HG03442 (cell line): ENCODE results near the gene TGM1.

Experiments used
- ATAC-seq: cut with Tn5 transposase; IDR thresholded peaks from one replicate; pipeline ENCODE4 v1.9.1; 2021; ENCODE audit warnings: mild to moderate bottlenecking, moderate library complexity; ENCODE audit not compliant: unreplicated experiment

Gene TGM1

GRCh38 chr14:24262821-24263733, at the start of gene TGM1:
TGM1 (minus strand) TSS chr14:24263177; CDS start chr14:24262352, 825 bp downstream.
- no peak for ATAC-seq

- ATAC-seq: no peak
Observed at GRCh38 chr14:24311837-24312615, 49.0 kb upstream of the TGM1 start.

- peak; percentile 67 for ATAC-seq
Observed at GRCh38 chr14:24310646-24311604, 47.9 kb upstream of the TGM1 start, which contains the start of gene LTB4R. LTB4R (plus strand) TSS chr14:24311502; CDS start chr14:24315652, 4,150 bp downstream.

GRCh38 chr14:24310265-24310645, 47.3 kb upstream of the TGM1 start:
- no peak for ATAC-seq

- no peak for ATAC-seq
Observed at GRCh38 chr14:24309538-24310264, 46.7 kb upstream of the TGM1 start, which contains the start of gene LTB4R2. LTB4R2 (plus strand) TSS chr14:24310140; CDS start chr14:24310665, 525 bp downstream.

- no peak for ATAC-seq
Observed at GRCh38 chr14:24308342-24309124, 45.6 kb upstream of the TGM1 start.

- ATAC-seq: no peak
Observed at GRCh38 chr14:24307575-24308341, 44.8 kb upstream of the TGM1 start, which contains the start of gene CIDEB. CIDEB (minus strand) TSS chr14:24307977; CDS start chr14:24307858, 119 bp downstream.

- no peak for ATAC-seq
Observed at GRCh38 chr14:24307156-24307574, 44.2 kb upstream of the TGM1 start.

- ATAC-seq: no peak
Observed at GRCh38 chr14:24304019-24304387, 41.0 kb upstream of the TGM1 start.

- ATAC-seq: no peak
Observed at GRCh38 chr14:24300326-24300980, 37.5 kb upstream of the TGM1 start.

GRCh38 chr14:24299255-24300191, 36.5 kb upstream of the TGM1 start, which contains the start of the genes DHRS1 and NOP9:
DHRS1 (minus strand) TSS chr14:24299780; CDS start chr14:24299106, 674 bp downstream.
NOP9 (plus strand) TSS chr14:24299850; CDS start chr14:24299955, 105 bp downstream.
- peak; percentile 69 for ATAC-seq

GRCh38 chr14:24298892-24299254, 35.9 kb upstream of the TGM1 start:
- ATAC-seq: no peak

- ATAC-seq: peak; percentile 16
Observed at GRCh38 chr14:24297190-24297964, 34.4 kb upstream of the TGM1 start.

GRCh38 chr14:24296341-24297157, 33.6 kb upstream of the TGM1 start:
- ATAC-seq: peak; percentile 40

- ATAC-seq: no peak
Observed at GRCh38 chr14:24293525-24293924, 30.5 kb upstream of the TGM1 start.
